IPS-15b (cell line): ENCODE data around the gene ACAA1.

ENCODE experiments used
- H3K27me3 ChIP-seq: one replicate; pipeline ENCODE4 v1.6.1; 2013; ENCODE audit warnings: low read length; ENCODE audit not compliant: control insufficient read depth, insufficient read depth
- H3K36me3 ChIP-seq: one replicate; pipeline ENCODE4 v1.6.1; 2013; ENCODE audit warnings: low read length; ENCODE audit not compliant: control insufficient read depth, insufficient read depth
- H3K4me1 ChIP-seq: one replicate; pipeline ENCODE4 v1.6.1; 2013; ENCODE audit warnings: mild to moderate bottlenecking, low read length; ENCODE audit not compliant: control insufficient read depth, insufficient read depth
- H3K4me3 ChIP-seq: one replicate; pipeline ENCODE4 v1.5.1; 2013; ENCODE audit warnings: low read depth, low read length
- H3K9ac ChIP-seq: one replicate; pipeline ENCODE4 v1.6.1; 2013; ENCODE audit warnings: low read depth, mild to moderate bottlenecking, low read length
- H3K9me3 ChIP-seq: one replicate; pipeline ENCODE4 v1.6.1; 2013; ENCODE audit warnings: mild to moderate bottlenecking, low read length; ENCODE audit not compliant: control insufficient read depth, insufficient read depth

The ACAA1 gene

GRCh38 chr3:38130631-38131065 lies 6.3 kb downstream of the ACAA1 start:
- Histone ChIP-seq H3K4me3 (no peak overlapping the region), H3K9me3 (no peaks in the 10 kb centered on the region), H3K36me3 (peaks cover 46% of the 10 kb centered on the region), H3K27me3 (no peaks in the 10 kb centered on the region), H3K4me1 (no peaks in the 10 kb centered on the region), H3K9ac (no peak overlapping the region)

DNA sequence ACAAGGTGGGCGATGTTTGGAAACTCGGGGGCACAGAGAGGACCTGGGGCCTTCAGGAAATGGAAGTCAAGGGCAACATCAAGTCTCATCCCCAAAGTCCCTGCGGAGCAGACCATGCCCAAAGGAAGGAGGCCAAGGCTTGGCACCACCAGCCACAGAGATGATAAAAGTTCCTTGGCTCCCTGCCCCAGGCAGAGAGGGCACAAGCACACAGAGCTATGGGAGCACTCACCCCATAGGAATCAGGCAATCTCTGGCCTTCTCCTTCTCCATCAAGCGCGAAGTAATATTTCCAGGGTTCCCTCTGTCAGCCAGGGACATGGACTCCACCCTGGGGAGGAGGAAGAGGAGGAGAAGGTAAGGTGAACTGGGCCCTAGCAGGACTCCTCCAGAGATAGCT lies 7.9 kb downstream of the ACAA1 start:
- no peaks in the 10 kb centered on the region for H3K9me3 ChIP-seq
- no peak overlapping the region for H3K9ac ChIP-seq
- H3K4me3 ChIP-seq = no peak overlapping the region
- no peaks in the 10 kb centered on the region for H3K4me1 ChIP-seq
- H3K27me3 ChIP-seq = no peaks in the 10 kb centered on the region
- peaks cover 52% of the 10 kb centered on the region for H3K36me3 ChIP-seq

- no peaks in the 10 kb centered on the region for H3K9me3 ChIP-seq
- no peak overlapping the region for H3K4me3 ChIP-seq
- no peaks in the 10 kb centered on the region for H3K4me1 ChIP-seq
- no peak overlapping the region for H3K9ac ChIP-seq
- no peaks in the 10 kb centered on the region for H3K27me3 ChIP-seq
- H3K36me3 ChIP-seq = peaks cover 52% of the 10 kb centered on the region
Observed at GRCh38 chr3:38128303-38128655, 8.6 kb downstream of the ACAA1 start.

GRCh38 chr3:38127611-38128302 lies 9.2 kb downstream of the ACAA1 start:
- Histone ChIP-seq H3K4me3 (no peak overlapping the region), H3K36me3 (peaks cover 52% of the 10 kb centered on the region), H3K4me1 (no peaks in the 10 kb centered on the region), H3K9ac (no peak overlapping the region), H3K9me3 (no peaks in the 10 kb centered on the region), H3K27me3 (no peaks in the 10 kb centered on the region)

DNA sequence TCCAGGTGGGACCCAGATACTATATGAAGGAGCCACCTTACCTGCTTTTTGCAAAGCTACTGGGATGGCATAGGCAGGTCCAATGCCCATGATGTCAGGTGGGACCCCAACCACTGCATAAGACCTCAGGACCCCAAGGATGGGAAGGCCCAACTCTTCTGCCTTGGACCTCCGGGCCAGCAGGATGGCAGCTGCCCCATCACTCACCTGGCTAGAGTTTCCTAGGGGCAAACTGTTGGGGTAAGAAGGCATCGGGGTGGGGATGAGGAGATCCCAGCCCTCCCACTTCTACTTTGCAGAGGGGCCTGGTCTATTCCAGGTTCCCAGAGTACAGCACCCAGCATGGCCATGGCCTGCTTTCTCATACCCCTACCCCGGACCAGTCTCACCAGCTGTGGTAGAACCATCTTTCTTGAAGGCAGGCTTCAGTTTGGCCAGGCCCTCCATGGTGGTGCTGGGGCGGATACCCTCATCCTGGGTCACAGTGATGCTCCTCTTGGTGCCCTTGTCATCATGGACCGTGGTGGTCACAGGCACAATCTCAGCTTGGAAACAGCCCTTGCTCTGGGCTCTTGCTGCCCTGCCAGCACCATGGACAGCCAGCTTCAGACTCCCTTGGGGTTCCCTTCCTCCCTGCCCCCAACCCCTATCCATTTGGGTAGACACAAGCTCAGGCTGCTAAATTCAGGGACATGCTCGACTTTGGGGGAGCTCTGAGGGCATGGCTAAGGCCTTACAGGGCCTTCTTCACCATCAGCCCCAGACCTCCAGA lies 10.6 kb downstream of the ACAA1 start:
- Histone ChIP-seq H3K9me3 (no peaks in the 10 kb centered on the region), H3K9ac (no peak overlapping the region), H3K4me1 (no peaks in the 10 kb centered on the region), H3K27me3 (no peaks in the 10 kb centered on the region), H3K36me3 (peaks cover 58% of the 10 kb centered on the region), H3K4me3 (no peak overlapping the region)

- no peak overlapping the region for H3K9ac ChIP-seq
- H3K9me3 ChIP-seq = no peaks in the 10 kb centered on the region
- peaks cover 61% of the 10 kb centered on the region for H3K36me3 ChIP-seq
- no peaks in the 10 kb centered on the region for H3K4me1 ChIP-seq
- no peaks in the 10 kb centered on the region for H3K27me3 ChIP-seq
- H3K4me3 ChIP-seq = no peak overlapping the region
Observed at GRCh38 chr3:38125305-38126120, 11.4 kb downstream of the ACAA1 start.

DNA sequence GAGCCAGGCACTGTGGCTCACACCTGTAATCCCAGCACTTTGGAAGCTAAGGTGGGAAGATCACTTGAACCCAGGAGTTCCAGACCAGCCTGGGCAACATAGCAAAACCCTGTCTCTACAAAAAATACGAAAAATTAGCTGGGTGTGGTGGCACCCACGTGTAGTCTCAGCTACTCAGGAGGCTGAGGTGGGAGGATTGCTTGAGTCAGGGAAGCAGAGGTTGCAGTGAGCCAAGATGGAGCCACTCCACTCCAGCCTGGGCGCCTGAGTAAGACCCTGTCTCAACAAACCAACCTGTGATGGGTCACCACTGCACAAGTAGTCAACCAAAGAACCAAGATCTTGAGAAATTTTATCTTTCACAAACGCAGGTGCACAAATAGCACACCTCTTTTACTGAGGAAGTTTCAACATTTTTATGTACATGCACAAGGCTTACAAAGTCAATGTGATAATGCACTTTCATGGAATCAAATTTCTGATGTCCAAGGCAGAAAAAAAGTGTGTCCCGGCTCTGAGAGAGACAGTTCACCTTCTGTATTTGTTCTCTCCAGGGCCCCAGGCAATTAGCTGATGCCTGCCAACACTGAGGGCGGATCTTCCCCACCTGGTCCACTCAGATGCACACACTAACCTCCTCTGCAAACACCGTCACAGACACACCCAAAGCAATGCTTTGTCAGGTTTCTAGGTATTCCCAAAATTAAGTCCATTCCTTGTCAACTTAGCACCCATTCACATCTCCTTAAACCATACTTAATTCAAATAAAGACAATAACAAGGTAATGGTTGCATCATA lies 12.4 kb downstream of the ACAA1 start:
- Histone ChIP-seq H3K36me3 (peaks cover 61% of the 10 kb centered on the region), H3K4me3 (no peak overlapping the region), H3K9ac (no peak overlapping the region), H3K27me3 (no peaks in the 10 kb centered on the region), H3K9me3 (no peaks in the 10 kb centered on the region), H3K4me1 (no peaks in the 10 kb centered on the region)

DNA sequence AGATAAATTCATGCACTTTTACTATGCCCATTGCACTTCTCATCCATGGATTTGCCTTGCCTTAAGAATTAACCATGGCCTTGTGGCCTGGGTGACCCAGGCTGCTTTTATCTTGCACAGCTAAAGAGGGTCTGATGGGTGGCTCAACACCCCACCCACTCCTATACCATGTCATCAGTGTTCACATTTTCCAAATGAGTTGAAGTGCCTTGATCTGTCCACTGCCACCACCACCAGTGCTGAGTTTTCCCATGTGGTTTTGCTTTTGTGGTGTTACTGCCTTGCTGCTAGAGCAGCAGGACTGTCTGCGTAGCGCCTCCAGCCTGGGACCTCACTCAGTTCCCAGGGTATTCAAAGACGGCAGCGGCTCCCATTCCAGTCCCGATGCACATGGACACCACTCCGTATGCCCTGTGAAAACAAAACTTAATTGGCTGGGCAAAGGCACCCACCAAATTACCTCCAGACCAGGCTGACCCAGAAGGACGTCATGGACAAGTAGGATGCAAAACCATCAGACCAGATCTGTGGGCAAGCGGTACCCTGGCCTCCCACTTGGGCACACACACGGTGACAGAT lies 14.1 kb downstream of the ACAA1 start:
- H3K4me1 ChIP-seq = no peaks in the 10 kb centered on the region
- no peak overlapping the region for H3K9ac ChIP-seq
- peaks cover 49% of the 10 kb centered on the region for H3K36me3 ChIP-seq
- H3K27me3 ChIP-seq = no peaks in the 10 kb centered on the region
- no peak overlapping the region for H3K4me3 ChIP-seq
- H3K9me3 ChIP-seq = no peaks in the 10 kb centered on the region

- no peak overlapping the region for H3K9ac ChIP-seq
- H3K36me3 ChIP-seq = peaks cover 40% of the 10 kb centered on the region
Observed at GRCh38 chr3:38121832-38122461, 15.0 kb downstream of the ACAA1 start.

GRCh38 chr3:38121451-38121831 lies 15.5 kb downstream of the ACAA1 start:
- H3K4me1 ChIP-seq = no peaks in the 10 kb centered on the region
- H3K36me3 ChIP-seq = peaks cover 36% of the 10 kb centered on the region
- H3K9ac ChIP-seq = no peak overlapping the region
- no peaks in the 10 kb centered on the region for H3K9me3 ChIP-seq
- no peak overlapping the region for H3K4me3 ChIP-seq
- no peaks in the 10 kb centered on the region for H3K27me3 ChIP-seq

More at GRCh38 chr3:38121832-38122461, 15.0 kb downstream of the ACAA1 start:
- H3K27me3 ChIP-seq = no peaks in the 10 kb centered on the region
- H3K4me3 ChIP-seq = no peak overlapping the region
- no peaks in the 10 kb centered on the region for H3K4me1 ChIP-seq
- no peaks in the 10 kb centered on the region for H3K9me3 ChIP-seq
